GM21367 (cell line): ENCODE results near the gene VPS13C.

Experiments
- ATAC-seq: cut with Tn5 transposase; IDR thresholded peaks from one replicate; pipeline ENCODE4 v1.9.1; 2021; ENCODE audit not compliant: unreplicated experiment

Gene VPS13C

GRCh38 chr15:61943992-61944391 is 116.3 kb downstream of the VPS13C start:
- ATAC-seq: no peak

GRCh38 chr15:61938249-61938648 is 122.0 kb downstream of the VPS13C start:
- no peak for ATAC-seq

- no peak for ATAC-seq
Measured at GRCh38 chr15:61936528-61937195, 123.6 kb downstream of the VPS13C start.

DNA sequence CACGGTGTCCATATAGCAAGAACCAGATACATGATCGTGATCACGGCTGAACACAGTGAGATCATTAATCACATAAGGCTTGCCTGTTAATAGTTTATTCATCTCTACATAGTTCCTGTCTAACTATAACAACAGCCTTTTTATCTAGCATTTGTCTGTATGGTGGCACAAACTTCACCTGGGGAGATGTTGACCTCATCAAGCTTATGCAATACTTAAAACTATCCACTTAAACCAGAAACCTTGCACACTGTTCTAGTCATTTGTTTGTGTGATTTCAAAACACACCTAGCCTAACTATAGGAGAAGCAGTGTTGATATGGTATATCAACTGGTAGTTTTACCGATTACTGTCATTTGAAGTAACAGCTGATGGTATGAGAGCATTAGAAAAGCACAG is 124.8 kb downstream of the VPS13C start:
- ATAC-seq: no peak

DNA sequence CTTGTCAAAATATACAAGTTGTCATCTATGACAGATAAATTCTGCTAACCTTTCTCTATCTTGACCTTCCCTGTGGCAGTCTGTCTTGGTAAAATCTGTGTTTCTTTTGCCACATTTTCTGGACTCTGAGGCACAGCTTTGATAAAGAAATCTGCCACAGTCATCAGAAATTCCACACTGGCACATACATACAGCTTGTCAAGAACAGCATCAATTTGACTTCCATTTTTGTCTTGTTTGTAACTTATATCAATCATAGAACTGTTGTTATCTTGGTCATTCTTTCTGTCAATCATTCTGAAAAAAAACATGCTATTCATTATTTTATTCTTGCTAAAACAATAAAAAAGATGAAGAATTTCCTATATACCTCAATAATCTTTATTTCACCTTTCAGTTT is 130.8 kb downstream of the VPS13C start:
- ATAC-seq: no peak

GRCh38 chr15:61923173-61923572 is 137.1 kb downstream of the VPS13C start:
- no peak for ATAC-seq

DNA sequence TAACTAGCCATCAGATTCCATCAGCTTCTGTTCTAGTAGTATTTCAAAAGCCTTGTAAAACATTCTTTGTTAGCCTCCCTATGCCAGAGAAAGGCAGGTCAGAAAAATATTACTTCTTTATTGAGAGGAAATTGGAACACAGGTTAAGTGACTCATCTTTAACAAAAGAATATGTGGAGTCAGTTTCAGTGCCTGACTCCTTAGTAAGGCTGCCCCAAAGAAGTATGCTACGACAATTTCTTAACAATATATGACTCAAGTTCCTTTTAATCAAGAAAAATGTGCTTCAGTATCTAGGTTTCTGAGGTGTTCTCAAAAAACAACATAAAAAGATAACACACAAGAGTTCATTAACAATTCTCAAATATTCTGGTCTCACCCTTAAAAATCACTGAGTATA is 139.2 kb downstream of the VPS13C start:
- ATAC-seq: no peak

GRCh38 chr15:61917457-61917856 is 142.8 kb downstream of the VPS13C start:
- ATAC-seq: no peak

DNA sequence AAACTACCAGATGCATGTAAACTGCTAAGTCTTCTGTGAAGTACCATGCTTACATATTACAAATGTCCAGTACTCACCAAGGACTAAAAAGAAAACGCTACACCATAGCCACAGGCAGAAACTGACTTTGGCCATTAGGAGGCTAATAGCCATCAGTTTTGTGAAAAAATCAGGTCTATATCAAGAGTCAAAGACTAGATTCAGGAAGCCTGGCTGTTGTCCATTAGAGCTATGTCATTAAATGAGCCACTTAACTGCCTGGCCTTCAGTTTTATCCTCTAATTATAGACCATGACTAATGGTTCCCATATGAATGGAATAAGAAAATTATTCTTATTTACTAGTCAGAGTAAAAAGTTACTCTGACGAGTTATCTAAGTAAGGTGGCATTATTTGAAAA is 144.1 kb downstream of the VPS13C start:
- no peak for ATAC-seq

DNA sequence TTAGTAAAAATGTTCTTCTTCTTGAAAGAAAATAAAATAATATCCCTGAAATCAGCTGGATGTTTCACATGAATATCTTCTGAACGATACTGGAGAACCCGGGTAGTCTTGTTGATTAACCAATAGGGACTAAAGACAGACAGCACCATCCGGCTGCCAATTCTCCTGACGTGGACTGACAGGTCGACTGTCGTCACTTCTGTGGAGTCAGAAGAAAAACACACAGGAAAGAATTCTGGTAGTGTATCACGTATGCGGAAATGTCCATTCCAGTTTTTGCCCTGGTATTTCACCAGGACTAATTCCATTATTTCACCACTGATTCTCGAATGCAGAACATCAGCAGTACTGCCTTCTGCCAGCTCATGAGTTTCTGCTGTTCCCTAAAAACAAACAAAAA is 144.6 kb downstream of the VPS13C start:
- ATAC-seq: no peak

DNA sequence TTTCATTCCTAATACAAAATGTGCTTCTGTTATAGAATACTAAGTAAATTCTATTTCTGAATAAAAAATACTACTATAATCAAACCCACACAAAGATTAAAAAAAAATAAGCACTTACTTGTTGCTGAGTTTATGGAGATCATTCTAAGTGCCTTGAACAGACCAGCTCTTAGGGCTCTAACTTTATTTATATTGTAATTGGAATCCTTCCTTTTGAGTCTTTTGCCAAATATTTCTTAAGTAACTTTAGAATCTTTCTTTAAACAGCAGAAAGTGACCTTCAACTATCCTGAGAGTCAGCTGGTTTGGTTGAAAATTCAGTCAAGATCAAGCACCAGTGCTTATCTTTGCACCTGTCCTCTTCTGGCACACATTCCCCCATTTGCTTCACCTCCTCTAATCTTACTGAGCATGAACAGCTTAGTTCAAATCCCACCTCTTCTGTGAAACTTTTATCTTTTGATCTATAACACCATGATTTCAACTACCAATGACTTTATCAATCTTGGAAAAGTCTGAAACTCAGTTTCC is 149.3 kb downstream of the VPS13C start:
- ATAC-seq: no peak

- ATAC-seq: no peak
Measured at GRCh38 chr15:61908241-61908640, 152.0 kb downstream of the VPS13C start.

GRCh38 chr15:61907753-61908086 is 152.5 kb downstream of the VPS13C start:
- no peak for ATAC-seq

- ATAC-seq: no peak
Measured at GRCh38 chr15:61906961-61907752, 153.1 kb downstream of the VPS13C start.

DNA sequence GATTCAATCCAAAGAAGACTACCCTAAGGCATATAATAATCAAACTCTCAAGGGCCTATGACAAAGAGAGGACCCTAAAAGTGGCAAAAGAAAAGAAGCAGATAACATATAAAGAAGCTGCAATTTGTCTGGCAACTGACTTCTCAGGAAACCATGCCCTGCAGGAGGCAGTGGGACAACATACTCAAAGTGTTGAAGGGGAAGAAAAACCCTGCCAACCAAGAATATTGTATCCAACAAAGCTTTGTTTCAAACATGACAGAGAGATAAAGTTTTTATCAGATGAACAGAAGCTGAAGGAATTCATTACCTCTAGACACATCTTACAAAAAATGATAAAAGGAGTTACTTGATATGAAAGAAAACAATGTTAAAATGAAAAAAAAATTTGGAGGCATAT is 167.1 kb downstream of the VPS13C start:
- ATAC-seq: no peak

- ATAC-seq: no peak
Measured at GRCh38 chr15:61892140-61892539, 168.1 kb downstream of the VPS13C start.

- ATAC-seq: no peak
Measured at GRCh38 chr15:61890106-61890505, 170.1 kb downstream of the VPS13C start.

DNA sequence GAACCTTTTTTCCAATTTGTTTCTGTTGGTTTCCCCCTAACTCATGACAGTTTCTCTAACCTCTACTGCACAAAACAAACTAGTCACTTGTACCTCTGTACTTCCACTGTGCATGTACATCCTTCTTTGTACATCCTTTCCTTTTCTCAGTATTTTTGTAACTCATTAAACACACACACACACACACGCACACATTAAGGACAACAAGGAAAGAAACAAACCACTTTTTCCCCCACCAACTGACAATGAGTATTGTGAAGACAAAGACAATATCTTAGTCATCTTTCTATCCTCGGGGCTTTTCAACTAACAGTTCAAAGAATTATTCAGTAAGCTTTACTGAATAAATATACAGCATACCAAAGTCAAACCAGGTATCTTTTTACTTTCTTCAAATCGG is 170.5 kb downstream of the VPS13C start:
- ATAC-seq: no peak

GRCh38 chr15:61888074-61888780 is 172.0 kb downstream of the VPS13C start:
- no peak for ATAC-seq

- no peak for ATAC-seq
Measured at GRCh38 chr15:61880084-61880483, 180.2 kb downstream of the VPS13C start.

- no peak for ATAC-seq
Measured at GRCh38 chr15:61879219-61879618, 181.0 kb downstream of the VPS13C start.
